HG02623 (cell line): ENCODE data around the gene ATXN10.

Experiments
- ATAC-seq: cut with Tn5 transposase; IDR thresholded peaks from one replicate; pipeline ENCODE4 v1.9.1; 2021; ENCODE audit warnings: moderate library complexity; ENCODE audit not compliant: unreplicated experiment

Gene ATXN10

DNA sequence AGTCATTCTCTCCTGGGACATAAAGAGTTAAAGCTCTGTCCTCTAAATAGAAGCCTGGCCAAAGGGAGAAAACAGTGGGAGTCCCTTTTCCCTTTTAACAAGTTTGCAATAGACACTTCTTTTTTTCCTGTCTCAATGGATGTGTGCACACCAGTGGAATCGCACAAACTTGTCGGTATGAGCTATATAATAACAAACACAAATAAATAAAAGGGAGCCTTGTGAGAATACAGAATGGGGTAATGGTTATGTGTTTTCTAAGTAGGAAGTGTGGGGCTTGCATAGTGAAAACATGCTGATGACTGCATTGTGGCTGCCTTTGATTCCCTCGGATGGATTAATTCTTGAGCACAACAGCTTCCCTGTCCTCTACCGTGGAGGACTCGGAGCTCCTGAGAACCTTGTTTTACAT is 173.4 kb downstream of the ATXN10 start:
- no peak for ATAC-seq

DNA sequence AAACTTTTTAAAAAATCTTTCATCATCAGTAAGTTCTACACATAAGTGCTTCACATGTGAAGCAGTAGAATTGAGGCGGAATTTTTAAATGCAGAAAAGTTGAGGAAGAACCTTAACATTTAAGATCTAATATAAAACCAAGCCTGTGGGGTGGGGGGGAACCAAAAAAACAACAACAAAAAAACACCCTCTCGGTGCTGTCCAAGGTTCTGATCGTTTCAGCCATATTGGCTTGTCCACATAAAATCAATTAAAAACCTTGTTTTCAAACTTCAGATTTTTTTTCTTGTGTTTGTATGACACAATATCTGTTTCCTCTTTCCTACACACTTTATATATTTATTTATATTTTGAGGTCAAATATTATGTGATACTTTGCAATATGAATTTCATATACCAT is 175.3 kb downstream of the ATXN10 start:
- no peak for ATAC-seq

DNA sequence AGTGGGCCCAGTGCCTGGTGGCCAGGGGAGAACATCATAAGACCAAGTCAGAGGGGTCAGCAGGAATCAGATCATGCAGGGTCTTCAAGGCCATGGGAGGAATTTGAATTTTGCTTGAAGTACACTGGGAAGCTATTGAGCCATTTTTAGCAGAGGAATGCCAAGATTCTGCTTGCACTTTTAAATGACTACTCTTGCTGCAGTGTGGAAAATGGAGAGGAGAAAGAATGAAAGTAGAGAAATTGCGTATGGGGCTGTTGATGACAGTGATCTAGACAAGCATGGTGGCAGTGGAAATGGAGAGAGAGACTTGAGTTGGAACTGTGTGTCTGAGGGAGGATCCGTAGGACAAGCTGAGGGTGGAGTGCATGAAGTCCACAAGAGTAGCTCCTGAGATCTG is 177.3 kb downstream of the ATXN10 start:
- no peak for ATAC-seq

DNA sequence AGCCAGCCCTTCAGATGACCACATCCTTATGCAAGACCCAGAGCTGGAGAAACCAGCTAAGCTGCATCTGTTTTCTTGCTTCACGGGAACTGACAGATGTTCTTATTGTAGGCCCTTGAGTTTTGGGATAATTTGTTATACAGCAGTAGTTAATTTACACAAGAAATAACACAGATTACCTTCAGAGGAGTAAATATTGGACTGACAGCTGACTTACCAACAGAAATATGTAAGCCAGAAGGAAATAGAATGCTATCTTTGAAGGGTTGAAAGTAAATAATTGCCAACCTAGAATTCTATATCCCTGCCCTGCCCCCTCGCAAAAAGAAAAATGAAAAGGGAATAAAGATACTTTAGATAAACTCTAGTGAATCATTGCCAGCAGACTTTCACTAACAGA is 181.2 kb downstream of the ATXN10 start:
- no peak for ATAC-seq

DNA sequence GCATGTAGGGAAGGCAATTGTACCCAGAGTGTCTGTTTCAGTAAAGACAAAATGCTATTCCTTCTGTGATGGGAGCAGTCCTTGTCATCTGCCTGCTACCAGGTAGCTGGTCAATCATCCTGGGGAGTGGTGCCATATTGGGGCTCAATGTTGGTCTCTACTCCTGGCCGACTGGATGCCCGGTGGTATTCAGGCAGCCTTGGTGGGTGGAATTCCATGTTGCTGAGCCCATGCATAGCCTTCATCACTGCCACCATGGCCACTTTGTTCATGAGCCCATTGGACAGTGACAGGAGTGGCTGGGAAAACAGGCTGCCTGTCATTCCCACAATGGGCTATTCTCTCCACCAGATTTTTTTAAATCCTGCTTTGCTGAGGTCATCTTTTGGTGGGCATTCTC is 184.3 kb downstream of the ATXN10 start:
- no peak for ATAC-seq

DNA sequence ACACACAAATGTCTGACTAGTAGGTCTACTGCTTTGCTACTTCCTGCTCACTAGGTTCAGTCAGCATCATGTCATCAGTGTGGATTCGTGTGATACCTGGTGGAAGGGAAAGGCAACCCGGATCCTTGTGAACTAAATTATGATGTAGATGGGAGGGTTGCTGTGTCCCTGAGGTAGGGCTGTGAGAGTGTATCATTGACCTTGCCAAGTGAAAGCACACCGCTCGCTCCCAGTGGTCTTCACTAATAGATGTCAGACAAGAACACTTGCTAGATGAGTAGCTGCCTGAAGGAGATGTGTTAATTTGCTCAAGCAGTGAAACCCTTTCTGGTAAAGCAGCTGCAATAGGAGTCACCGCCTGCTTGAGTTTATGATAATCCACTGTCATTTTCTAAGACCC is 185.9 kb downstream of the ATXN10 start:
- no peak for ATAC-seq

DNA sequence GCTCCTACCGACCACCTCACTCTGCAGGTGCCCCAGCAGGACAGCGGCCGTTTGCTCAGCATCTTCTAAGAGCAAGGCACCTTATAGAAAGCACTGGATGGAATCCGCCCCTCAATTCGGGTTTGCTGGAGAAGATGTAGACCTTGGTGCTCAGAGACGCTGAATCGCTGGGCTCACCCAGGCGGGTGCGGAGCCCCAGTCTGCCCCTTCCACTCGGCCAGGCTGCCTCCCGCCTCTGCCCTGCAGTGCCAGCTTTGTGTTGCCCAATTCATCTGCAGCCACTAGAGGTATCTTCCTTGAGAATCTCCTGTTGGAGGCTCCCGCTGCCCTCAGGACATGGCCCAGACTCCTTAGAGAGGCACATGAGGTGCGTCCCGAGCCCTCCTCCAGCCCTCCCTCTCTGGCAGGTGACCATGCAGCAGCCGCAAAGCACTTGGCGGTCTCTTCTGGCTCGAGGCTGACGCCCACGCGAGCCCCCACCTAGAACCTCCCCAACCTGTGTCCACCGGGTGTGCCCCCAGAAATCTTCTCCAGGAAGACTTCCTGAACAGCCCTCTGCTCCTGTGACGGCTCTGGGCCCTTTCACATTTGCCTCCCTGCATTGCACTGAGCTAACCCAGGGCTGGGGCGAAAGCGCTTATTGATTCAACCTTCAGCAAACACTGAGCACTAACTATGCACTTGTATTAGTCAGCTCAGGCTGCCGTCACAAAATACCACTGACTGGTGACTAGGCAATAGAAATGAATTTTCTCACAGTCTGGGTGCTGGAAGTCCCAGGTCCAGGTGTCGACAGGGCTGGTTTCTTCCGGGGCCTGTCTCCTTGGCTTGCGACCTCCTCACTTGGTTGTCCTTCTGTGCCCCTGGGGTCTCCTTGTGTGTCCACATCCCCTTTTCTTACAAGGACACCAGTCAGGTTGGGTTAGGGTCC is 187.9 kb downstream of the ATXN10 start:
- ATAC-seq = no peak

DNA sequence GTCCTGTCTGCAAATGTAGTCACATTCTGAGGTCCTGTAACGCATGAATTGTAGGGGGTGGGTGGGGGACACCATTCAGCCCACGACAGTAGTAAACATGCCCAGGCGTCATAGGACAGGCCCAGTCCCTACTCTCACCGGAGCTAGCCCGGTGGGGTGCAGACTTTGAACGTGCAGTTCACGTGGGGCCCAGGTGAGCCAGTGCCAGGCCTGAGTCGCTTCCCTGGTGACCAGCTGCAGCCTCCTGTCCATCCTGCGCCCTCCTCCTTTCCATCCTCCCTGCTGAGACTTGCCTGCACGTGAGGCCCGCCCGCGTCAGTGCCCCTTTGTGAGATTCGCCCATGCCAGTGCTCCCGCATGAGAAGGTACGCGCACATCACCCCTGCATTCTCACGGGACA is 188.6 kb downstream of the ATXN10 start:
- ATAC-seq = no peak

DNA sequence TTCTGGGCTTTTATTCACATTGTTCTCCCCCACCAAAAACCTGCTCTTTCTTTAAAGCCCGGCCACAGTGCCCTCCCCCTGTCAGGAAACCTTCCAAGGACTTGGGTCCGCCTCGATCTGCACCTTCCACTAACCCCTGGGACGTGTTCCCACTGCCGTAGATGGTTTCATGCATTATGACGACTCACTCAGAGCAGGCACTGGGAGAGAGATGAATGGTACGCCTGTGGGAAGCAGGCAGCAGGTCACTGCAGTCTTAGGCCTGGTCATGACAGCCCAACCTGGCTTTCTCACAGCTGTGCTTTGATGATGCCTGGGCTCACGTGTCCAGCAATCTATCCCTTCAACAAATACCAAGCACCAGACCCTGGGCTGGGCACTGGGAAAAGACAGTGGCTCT is 189.6 kb downstream of the ATXN10 start:
- ATAC-seq = no peak

DNA sequence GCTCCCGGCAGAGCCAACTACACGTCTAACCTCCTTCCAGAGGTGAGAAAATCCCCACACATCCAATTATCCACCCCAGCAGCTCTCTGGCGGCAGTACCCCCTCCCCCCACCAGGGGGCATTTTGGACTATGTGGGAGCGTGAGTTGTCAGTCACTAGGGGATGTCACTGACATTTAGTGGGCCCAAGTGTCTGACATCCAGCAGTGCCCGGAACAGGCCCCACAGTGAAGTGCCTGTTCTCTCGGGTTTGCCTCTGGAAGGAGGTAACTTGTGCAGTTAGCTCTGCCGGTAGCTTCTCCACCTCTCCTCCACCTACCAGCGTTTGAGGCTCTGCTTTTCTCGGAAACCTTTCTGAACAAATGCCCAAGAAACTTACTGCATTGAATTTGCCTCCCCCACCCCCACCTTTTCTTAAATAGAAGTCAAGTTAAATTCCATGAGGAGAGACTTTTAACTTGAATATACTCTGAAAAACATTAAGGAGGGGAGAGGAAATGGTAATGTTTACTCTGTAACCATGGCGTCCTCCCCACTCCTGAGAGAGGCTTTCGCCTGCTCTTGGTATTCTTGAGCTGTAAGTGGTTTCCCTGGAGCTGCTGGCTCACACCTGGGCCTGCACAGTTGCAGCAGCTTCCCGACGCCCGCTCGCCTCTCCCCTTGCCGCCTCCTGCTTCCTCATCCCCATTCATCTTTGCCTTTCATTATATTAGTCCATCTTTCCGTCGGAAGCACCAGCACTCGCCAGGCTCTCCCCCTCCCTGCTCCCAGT is 192.5 kb downstream of the ATXN10 start:
- ATAC-seq = no peak

DNA sequence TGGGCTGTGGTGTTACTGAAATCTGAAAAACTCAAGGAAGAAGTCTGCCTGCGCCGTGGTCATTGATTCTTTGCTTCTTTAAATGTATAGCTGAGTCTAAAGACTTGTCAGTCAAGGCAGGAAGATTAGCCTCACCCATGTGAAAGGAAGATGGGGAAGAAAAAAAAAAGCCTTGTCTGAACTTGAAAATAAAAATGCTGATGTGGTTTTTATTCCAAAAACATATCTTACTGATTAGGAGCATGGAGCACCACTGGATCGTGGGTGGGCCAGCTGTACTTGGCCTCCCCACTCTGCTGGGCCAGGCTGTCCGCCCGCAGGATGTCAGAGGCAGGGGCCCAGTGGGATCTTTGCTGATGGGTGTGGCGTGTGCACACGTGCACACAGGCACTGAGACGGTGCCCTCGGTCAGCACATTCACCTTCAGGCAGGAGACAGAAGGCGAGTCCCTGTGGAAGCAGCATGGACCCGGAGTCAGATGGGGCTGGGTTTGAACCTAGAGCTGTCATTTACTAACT is 193.4 kb downstream of the ATXN10 start:
- no peak for ATAC-seq

DNA sequence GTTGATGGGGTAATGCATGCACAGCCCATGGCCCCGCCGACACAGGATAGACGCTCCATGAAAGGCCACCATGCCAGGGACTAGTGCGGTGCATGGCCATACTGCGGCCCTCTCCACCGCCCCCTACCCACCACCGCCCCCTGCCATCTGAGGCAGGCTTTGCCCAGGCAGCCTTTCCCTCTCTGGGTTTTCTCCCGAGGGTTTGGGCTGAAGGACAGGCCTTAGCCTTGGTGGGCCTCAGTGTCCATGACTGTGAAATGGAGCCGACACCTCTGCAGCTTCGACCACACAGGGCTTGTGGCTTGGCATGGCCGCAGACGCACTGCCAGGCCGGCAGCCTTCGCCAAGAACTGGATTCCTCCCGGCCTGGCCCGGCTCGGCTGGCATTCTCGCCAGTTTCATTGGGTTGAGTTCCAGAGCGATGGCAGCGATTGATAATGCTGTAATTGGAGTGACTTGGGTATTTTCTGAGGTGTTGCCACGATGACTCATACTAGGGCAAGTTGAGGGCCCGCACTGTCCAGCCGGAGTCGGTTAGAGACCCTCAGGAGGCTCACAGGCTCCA is 194.0 kb downstream of the ATXN10 start:
- no peak for ATAC-seq

DNA sequence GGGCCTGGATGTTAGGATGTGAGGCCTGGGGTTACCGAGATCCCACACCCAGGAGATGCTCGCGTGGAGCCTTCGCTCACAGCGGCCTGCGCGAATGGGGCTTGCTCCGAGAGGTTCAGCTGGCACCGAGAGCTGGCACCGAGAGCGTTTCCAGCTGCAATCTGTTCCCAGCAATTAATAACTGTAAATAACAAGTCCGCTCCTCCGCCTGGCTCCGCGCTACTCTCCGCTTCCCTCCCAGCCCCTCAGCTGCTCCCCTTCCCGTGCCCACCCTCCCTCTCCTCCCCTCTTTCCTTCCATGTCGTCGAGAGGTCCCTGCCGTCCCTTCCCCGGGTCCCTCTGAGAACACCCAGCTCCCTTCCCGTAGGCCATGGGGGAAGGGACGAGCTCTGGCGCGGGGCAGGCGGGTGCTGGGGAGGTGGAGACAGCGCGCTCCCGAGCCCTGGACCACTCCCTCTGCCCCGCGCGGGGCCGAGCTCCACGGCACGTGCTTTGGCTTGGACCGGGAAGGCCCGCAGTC is 194.6 kb downstream of the ATXN10 start:
- no peak for ATAC-seq

DNA sequence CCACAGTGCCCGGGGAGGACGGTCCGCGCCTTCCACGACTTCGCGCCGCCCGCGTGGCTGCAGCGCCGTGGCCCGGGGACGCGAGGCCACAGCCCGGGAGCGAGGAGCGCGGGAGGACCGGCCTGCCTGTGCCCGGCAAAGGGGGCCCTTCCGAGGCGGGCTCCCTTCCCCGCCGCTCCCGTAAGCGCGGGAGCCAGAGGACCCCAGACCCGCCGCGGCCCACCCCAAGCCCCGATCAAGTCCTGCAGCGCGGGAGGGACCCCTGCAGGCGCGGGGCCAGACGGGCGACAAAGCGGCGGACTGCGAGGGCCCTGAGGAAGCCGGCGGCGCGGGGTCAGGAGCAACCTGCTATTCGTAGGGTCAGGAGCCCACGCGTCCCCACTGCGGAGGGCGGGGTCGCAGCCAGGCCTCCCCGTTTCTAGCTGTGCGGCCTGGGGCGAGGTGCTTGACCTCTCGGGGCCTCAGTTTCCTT is 195.0 kb downstream of the ATXN10 start:
- ATAC-seq = no peak

DNA sequence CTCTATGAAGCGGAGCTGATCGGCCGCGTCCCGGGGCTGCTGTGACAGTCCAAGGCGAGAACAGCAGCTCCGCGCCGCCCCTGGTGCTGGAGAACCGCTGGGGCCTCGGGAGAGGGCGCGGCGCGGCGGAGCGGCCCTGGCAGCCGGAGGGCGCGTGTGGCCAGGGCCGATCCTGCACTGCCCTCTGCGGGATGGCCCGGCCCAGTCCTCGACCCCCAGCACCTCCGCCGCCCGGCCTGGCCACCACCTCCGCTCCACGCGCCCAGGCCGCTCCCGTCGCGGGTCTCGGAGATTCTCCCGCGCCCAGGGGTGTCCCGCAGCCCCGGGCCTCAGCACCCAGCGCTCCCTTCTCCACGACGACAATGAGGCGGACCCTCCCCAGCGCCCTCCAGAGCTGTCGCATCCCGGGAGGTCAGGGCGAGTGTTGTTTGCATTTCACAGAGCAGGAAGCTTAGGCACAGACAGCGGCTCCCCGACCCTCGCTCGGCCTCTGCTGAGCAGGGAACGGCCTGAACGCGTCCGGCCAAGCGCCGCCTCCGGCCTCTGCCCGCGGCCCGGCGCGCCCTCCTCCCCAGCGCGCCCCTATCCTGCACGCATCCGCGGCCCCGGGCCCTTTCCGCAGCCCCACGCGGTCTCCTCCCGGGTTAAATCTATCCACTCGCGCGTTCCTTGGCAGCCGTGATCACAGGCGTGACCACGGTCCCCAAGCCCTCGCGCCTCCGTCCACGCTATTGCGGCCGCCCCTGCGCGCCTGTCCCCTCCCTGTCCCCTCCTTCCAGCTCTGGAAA is 195.7 kb downstream of the ATXN10 start:
- ATAC-seq = no peak

DNA sequence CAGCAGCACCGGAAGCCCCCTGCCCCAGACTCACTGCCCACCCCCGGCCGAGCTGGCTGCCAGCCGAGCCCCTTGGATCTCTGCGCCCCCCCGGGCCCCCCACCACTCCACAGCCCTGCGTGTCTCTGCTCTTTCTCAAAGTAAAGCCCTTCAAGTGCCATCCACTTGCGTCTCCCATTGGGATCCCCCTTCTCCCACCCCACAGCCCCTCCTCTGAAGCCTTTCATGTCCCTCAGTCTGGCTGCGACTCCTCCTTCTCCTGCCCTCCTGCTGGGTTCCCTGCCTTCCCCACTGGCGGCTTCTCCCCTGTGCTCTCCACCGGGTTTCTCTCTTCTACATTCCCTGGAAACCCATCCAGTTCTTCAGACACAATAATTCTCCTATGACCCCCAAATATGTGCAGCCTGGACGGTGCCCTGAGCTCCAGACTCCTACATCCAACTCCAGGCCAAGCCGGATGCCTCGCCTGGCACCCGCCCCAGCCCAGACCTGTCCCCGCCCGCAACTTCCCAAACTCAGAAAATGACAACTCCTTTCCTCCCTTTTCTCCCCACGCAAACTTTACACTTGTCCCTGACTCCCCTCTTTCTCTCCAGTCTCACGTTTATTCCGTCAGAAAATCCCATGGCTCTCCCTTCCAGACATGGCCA is 196.4 kb downstream of the ATXN10 start:
- ATAC-seq = no peak

DNA sequence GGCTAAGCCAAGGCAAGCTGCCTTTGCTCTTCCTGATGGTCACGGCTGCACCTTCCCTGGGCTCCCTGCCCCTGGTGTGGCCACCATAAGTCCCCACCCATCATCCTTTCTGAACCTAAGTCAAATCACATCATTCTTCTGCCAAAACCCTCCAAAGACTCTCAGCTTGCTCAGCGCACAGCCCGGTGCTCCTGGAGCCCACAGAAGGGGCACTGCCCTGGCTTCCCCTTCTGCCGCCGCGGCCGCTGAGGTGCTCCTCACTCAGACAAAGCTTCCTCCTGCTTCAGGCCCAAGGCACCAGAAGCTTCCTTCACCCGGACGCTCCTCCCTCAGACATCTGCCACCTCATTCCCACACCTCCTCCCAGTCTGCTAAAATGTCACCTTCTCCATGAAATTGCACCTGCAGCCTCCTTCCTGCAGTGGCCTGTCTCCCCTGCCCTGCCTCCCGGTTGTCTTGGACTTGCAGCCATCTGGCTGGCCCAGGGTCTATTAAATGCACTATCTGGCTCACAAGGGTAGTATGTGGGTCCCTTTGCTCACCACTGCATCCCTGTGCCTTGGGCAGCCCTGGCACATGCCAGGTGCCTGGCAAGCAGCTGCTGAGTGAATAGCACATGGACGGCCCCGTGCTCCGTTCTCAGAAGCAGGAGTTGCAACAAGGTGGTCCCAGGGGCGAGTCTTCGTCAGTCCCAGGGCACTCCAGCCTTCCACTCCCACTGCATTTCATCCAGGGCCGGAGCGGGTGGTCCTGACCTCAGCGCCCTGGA is 197.1 kb downstream of the ATXN10 start:
- no peak for ATAC-seq

DNA sequence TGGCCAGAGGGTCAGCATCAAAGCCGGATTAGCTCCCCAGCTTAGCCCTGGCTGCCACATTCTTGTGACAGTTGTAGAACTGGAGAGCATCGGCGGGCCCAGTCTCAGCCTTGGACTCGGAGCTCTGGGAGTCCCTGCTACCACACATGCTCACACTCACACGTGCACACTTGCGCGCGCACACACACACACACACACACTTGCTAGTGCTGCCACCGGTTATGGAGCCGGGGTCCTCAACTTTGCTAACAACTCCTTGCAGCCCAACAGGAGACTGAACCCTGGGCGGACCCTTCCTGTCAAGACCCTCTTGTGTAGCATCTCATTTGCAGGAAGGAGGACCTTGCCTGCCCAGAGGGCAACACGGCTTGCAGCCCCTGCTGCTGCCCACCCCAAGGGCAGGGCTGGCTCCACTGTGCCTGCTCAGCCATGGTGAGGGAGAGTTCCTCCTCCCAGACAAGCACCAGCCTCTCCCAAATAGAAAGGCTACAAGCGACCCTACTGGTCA is 197.8 kb downstream of the ATXN10 start:
- no peak for ATAC-seq

DNA sequence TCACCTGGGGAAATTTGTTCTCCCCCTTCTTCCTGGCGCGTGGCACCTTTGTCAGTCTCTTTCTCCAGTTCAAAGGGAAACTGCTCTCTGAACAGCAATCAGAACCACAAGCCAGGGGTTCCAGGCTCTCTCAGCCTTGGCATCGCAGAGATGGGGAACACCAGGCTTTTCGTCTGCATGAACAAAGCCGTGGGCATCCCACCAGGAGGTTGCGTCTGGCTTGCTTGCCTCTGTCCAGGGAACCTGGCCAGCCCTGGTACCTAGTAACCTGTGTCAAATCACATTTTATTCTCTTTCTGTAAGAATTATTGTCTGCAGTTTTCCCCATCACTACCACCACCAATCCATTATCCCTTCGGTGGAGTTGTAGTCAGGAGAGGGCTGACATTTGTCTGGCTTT is 198.4 kb downstream of the ATXN10 start:
- ATAC-seq = no peak
